Adipocyte (in vitro differentiated cells): ENCODE data around the gene METTL4.
"Not testable (repeated sequence)": the region's sequence is repeated elsewhere in the genome, so short reads cannot be mapped to it uniquely, and the experiment has no call there.

ENCODE experiments used
- DNase-seq: peaks from one replicate; pipeline ENCODE4 v3.0.0-alpha.2; 2015; ENCODE audit warnings: low read depth
- H3K27me3 ChIP-seq: replicated peaks from 2 replicates; pipeline ENCODE4 v1.7.0; 2013; ENCODE audit warnings: mild to moderate bottlenecking, low read length, moderate library complexity; ENCODE audit not compliant: control insufficient read depth, insufficient read depth
- H3K36me3 ChIP-seq: 2 replicates; pipeline ENCODE4 v1.7.0; 2013; ENCODE audit warnings: low read length, mild to moderate bottlenecking, moderate library complexity; ENCODE audit not compliant: control insufficient read depth, insufficient read depth, severe bottlenecking
- H3K4me1 ChIP-seq: 2 replicates; pipeline ENCODE4 v1.7.0; 2013; ENCODE audit warnings: mild to moderate bottlenecking, low read length, moderate library complexity; ENCODE audit not compliant: control insufficient read depth, insufficient read depth
- H3K4me3 ChIP-seq: 2 replicates; pipeline ENCODE4 v1.7.0; 2013; ENCODE audit warnings: mild to moderate bottlenecking, low read length, moderate library complexity
- H3K9ac ChIP-seq: 2 replicates; pipeline ENCODE4 v1.7.0; 2013; ENCODE audit warnings: mild to moderate bottlenecking, low read length, moderate library complexity
- H3K9me3 ChIP-seq: 2 replicates; pipeline ENCODE4 v1.7.0; 2013; ENCODE audit warnings: mild to moderate bottlenecking, low read length, moderate library complexity; ENCODE audit not compliant: control insufficient read depth

METTL4 gene

DNA sequence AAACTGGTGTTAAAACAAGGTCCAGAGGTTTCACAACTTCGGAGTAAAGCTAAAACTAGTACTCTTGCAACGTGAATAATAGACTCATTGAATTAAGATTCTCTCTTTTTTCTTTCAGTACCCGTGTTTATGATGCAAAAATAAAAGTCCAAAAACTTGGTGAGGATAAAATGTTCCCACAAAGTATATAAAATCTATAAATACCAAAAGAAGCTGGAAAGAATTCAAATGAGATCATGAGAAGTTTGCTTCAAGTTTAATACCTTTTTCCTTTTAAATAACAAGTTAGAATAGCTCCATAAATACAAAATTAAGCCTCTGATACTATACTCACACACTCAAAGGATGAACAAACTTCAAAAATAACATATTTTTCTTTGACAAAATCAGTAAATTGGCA lies 34.0 kb downstream of the METTL4 start:
- Histone ChIP-seq H3K4me3 (no peak overlapping the region), H3K4me1 (peaks cover 30% of the 10 kb centered on the region), H3K36me3 (peaks cover 3% of the 10 kb centered on the region), H3K9ac (no peak overlapping the region), H3K27me3 (no peaks in the 10 kb centered on the region), H3K9me3 (no peaks in the 10 kb centered on the region)
- DNase-seq: peak; percentile 19

DNA sequence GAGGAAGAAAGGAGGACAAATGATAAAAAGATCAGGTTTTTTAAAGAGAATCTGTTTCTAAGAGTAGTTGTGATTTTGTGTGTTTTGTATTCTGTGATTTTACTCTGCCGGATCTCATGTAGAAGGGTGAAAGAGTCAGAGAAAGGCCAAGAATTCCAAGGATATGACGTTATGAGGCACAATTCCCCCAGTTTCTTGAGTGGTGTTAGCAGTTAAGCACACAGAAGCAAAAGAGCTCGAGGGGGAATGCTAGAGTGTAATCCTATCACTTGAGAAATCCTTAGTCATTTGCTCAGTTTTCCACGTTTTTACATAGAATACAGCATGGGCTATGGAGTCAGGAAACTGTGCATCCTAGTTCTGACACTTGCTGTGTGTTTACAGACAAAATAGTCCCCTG lies 34.8 kb downstream of the METTL4 start:
- H3K4me3 ChIP-seq: peak overlapping the region; percentile 1
- H3K9me3 ChIP-seq: no peaks in the 10 kb centered on the region
- no peak overlapping the region for H3K9ac ChIP-seq
- peaks cover 3% of the 10 kb centered on the region for H3K36me3 ChIP-seq
- no peaks in the 10 kb centered on the region for H3K27me3 ChIP-seq
- H3K4me1 ChIP-seq: peaks cover 30% of the 10 kb centered on the region
- DNase-seq: peak; percentile 87

DNA sequence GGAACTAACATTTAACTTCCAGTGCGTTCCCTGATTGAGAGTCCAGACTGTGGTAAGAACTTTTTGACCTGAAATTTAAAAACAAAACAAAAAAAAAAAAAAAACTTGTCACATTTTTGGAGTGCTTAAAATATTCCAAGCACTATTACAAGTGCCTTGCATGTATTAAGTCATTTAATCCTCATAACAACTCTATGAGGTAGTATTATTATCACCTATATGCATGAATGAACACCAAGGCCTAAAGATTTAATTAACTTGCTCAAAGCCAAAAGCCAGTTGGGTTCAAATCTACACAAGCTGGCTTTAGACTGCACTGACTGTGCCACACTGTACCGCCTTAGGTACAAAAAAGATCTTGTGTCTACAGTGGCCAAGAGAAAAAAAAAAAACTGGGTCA lies 35.2 kb downstream of the METTL4 start:
- H3K9me3 ChIP-seq: no peaks in the 10 kb centered on the region
- H3K27me3 ChIP-seq: no peaks in the 10 kb centered on the region
- no peak overlapping the region for H3K4me3 ChIP-seq
- H3K36me3 ChIP-seq: peaks cover 3% of the 10 kb centered on the region
- H3K4me1 ChIP-seq: peaks cover 30% of the 10 kb centered on the region
- no peak for DNase-seq
- H3K9ac ChIP-seq: no peak overlapping the region

DNA sequence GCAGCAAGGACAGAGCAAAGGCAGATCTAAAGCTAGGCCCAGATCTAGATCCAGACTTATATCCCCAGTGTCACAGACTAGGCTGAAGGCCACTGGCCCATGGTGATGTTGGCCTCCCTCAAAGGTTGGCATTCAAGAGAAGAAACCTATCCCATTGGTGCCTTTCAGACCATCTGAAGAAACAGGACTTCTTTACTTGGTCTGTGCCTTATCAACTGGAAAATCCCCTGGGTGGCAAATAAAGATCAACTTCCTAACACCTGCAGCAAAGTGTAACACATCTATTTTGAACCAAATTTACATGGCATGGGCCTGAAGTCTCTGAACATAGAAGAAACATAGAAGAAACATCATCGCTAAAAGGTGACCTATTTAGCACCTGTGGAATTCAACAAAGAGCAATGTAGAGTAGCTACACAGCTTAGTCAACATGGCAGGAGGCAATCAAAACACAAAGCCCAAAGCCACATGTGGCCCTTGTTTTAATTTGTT lies 35.8 kb downstream of the METTL4 start:
- H3K9me3 ChIP-seq: no peaks in the 10 kb centered on the region
- H3K9ac ChIP-seq: no peak overlapping the region
- H3K27me3 ChIP-seq: no peaks in the 10 kb centered on the region
- H3K4me1 ChIP-seq: peaks cover 30% of the 10 kb centered on the region
- no peak for DNase-seq
- peaks cover 3% of the 10 kb centered on the region for H3K36me3 ChIP-seq
- no peak overlapping the region for H3K4me3 ChIP-seq

DNA sequence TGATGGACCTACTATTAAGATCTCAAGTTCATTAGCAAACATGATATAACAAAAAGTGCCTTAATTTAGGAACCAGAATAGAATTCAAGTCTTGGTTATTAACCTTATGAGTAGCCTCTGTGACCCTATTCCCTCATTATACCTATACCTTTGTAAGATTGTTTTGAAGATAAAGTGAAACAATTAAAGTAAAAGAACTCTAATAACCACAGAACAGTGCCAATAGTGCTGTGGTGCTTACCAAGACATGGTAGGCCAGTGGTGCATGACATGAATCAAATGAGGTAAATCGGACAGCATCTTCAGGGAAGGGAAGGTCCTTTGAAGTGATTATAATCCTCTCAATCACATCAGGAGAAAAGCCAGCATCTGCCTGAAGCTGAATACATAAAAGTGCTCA lies 36.4 kb downstream of the METTL4 start:
- H3K4me1 ChIP-seq: peaks cover 30% of the 10 kb centered on the region
- H3K27me3 ChIP-seq: no peaks in the 10 kb centered on the region
- peaks cover 3% of the 10 kb centered on the region for H3K36me3 ChIP-seq
- no peaks in the 10 kb centered on the region for H3K9me3 ChIP-seq
- H3K9ac ChIP-seq: no peak overlapping the region
- H3K4me3 ChIP-seq: no peak overlapping the region
- DNase-seq: no peak

DNA sequence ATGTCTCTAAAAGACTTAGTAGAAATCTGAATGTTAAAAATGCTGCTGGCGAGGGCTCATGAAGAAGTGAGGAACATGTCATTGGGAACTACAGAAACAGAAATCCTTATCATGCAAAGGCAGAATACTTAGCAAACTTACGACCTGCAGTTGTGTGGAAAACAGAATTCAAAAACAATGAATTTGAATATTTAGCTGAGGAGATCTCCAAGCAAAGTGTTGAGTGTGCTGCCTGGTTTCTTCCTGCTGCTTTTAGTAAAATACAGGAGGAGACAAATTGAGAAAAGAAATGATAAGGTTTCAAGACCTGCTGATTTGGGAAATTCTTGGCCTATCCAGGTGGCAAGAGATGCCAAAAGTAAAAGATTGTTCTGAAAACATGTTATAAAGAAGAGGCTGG lies 38.5 kb downstream of the METTL4 start:
- DNase-seq: no peak
- no peaks in the 10 kb centered on the region for H3K27me3 ChIP-seq
- peaks cover 17% of the 10 kb centered on the region for H3K4me1 ChIP-seq
- H3K4me3 ChIP-seq: no peak overlapping the region
- peaks cover 3% of the 10 kb centered on the region for H3K36me3 ChIP-seq
- no peak overlapping the region for H3K9ac ChIP-seq
- H3K9me3 ChIP-seq: no peaks in the 10 kb centered on the region

DNA sequence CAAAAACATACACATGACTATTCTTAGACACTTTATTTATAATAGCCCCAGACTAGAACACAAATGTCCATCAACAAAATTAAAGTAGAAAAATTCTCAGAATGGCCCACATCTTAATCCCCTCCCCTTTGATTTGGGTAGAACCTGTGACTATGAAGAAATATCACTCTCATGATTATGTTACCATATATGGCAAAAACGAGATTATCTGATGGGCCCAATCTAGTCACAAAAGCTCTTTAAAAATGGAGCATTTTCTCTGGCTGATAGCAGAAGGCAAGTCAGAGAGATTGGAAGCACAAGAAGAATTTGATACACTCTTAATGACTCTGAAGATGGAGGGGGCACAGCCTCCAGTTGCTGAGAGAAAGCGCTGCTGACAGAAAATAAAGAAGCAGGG lies 39.6 kb downstream of the METTL4 start:
- DNase-seq: no peak
- Histone ChIP-seq H3K9me3 (no peaks in the 10 kb centered on the region), H3K36me3 (peaks cover 3% of the 10 kb centered on the region), H3K9ac (no peak overlapping the region), H3K27me3 (no peaks in the 10 kb centered on the region), H3K4me3 (no peak overlapping the region), H3K4me1 (peaks cover 6% of the 10 kb centered on the region)

DNA sequence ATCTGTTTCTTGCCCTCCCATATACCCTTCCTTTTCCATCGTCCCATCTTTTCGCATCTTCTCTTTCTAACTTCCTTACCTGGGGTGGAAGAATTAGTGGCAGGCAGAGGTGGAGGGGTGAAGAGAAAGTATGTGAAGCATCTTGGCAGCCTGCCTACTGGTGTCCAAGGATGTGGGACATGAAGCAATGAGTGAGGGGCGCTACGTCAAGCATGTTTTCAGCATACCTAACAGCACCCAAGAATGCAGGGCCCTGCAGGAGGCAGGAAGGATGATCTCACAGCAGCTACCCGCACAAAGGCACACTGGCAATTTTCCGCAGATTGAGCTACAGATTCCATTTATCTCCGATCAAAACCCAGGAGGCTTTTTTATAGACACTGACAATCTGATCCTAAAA lies 42.2 kb downstream of the METTL4 start:
- Histone ChIP-seq H3K4me1 (no peaks in the 10 kb centered on the region), H3K9ac (no peak overlapping the region), H3K27me3 (no peaks in the 10 kb centered on the region), H3K4me3 (no peak overlapping the region), H3K9me3 (no peaks in the 10 kb centered on the region), H3K36me3 (no peaks in the 10 kb centered on the region)
- no peak for DNase-seq

DNA sequence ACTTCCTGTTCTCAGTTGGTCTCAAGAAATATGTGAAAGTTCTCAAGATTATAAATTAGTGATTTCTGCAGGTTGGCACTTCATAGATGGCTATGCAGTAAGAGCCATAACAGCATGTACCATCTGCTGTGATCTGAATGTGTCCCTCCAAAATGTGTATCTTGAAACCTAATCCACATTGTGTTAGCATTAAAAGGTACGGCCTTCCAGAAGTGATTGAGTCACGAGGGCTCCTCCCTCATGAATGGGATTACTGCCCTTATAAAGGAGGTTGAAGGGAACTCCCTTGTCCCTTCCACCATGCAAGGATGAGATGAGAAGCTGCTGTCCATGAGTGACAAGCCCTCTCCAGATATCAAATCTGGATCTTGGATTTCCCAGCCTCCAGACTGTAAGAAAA lies 45.0 kb downstream of the METTL4 start:
- Histone ChIP-seq H3K27me3 (no peaks in the 10 kb centered on the region), H3K4me3 (no peak overlapping the region)

DNA sequence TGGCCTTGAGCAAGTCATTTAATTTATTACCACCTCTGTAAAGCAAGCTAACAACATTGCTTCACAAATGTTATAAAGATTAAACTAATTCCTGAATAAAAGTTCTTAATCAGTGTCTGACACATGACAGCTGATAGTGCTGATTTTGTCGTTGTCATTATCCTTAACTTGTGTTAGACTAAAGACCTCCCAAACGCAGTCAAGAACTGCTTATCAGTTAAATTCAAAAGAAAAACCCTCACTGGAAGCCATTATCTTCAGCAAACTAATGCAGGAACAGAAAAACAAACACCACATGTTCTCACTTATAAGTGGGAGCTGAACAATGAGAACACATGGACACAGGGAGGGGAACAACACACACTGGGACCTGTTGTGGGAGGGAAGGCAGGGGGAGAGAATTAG lies 46.5 kb downstream of the METTL4 start:
- H3K9me3 ChIP-seq, H3K4me3 ChIP-seq, DNase-seq, H3K9ac ChIP-seq, H3K36me3 ChIP-seq, H3K4me1 ChIP-seq, H3K27me3 ChIP-seq: not testable (repeated sequence)

More for the DNA sequence above, 45.0 kb downstream of the METTL4 start:
- Histone ChIP-seq H3K36me3 (no peaks in the 10 kb centered on the region), H3K9ac (no peak overlapping the region), H3K4me1 (no peaks in the 10 kb centered on the region), H3K9me3 (no peaks in the 10 kb centered on the region)
- no peak for DNase-seq

DNA sequence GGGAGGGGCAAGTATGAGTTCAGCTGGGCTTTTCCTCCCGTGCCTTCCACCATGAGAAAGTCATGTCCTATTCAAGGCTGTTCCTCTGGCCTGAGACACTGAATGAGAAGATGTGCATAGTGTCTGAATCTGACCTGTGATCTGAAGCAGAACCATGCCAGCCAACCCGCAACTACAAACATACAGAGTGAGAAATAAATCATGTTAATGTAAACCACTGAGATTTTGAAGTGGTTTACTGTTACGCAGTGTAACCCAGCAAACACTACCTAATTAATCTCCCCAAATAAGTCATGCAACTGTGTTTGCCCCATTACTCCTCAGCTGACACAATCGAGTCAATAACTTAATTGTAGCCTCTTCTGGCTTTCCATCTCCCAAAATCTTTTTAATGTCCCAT lies 49.2 kb downstream of the METTL4 start:
- no peak for DNase-seq
- no peak overlapping the region for H3K9ac ChIP-seq
- H3K4me1 ChIP-seq: no peaks in the 10 kb centered on the region
- H3K4me3 ChIP-seq: no peak overlapping the region
- no peaks in the 10 kb centered on the region for H3K9me3 ChIP-seq
- H3K27me3 ChIP-seq: no peaks in the 10 kb centered on the region
- no peaks in the 10 kb centered on the region for H3K36me3 ChIP-seq

DNA sequence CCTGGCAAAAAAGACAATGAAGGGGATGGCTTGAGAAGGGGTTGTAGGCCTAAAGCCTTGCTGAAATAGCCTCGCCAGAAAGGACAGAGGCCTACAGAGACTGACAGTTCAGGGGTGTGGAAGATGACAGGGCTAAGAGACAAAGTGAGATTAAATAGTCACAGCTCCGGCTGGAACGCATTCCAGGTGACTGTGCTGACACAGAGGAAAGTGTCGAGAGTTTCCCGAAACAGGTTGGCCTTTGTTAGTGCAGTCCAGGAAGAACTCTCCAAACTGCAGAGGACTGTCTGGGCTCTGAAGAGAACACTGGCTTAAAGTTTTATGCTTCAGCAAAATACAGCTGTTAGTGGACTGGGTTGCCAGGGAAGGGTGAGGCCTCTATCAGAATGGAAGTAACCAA lies 52.8 kb downstream of the METTL4 start:
- H3K4me3 ChIP-seq: no peak overlapping the region
- H3K4me1 ChIP-seq: peaks cover 14% of the 10 kb centered on the region
- H3K36me3 ChIP-seq: no peaks in the 10 kb centered on the region
- no peaks in the 10 kb centered on the region for H3K9me3 ChIP-seq
- DNase-seq: no peak
- no peak overlapping the region for H3K9ac ChIP-seq
- no peaks in the 10 kb centered on the region for H3K27me3 ChIP-seq
